ENCODE data around the gene ZDHHC7.

DNA sequence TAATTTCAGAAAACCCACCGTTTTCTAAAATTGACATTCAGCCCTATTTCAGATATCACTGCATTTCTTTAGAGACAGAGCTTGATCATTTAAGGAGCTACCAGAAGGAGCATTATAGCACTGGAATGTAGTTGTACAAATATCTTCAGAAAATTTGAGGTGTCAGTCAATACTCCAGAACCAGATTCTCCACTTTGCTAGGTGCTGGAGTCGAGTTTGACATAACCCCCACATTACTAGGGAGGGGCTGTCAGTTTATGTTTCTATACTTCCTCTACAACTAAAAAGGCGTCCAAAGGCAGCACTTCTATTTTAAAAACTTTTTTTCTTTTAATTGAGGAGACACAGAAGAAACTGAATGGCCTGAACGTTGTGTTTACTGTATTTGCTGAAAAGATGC, 15.4 kb upstream of the ZDHHC7 start:
- TF ChIP-seq POLR2A (IDR thresholded peaks at IDR 0.05), result no peak
- TF ChIP-seq, protein P1, sequence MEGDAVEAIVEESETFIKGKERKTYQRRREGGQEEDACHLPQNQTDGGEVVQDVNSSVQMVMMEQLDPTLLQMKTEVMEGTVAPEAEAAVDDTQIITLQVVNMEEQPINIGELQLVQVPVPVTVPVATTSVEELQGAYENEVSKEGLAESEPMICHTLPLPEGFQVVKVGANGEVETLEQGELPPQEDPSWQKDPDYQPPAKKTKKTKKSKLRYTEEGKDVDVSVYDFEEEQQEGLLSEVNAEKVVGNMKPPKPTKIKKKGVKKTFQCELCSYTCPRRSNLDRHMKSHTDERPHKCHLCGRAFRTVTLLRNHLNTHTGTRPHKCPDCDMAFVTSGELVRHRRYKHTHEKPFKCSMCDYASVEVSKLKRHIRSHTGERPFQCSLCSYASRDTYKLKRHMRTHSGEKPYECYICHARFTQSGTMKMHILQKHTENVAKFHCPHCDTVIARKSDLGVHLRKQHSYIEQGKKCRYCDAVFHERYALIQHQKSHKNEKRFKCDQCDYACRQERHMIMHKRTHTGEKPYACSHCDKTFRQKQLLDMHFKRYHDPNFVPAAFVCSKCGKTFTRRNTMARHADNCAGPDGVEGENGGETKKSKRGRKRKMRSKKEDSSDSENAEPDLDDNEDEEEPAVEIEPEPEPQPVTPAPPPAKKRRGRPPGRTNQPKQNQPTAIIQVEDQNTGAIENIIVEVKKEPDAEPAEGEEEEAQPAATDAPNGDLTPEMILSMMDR (IDR thresholded peaks at IDR 0.05), result no peak

Measured in body of pancreas (tissue), 4 donors.